HG03025 (cell line): ENCODE results near the gene RASSF3.
A peak's percentile ranks its signal among the peaks of the same experiment; 100 is the strongest.
"Not testable (repeated sequence)": the region's sequence is repeated elsewhere in the genome, so short reads cannot be mapped to it uniquely, and the experiment has no call there.

Experiments used
- ATAC-seq: cut with Tn5 transposase; IDR thresholded peaks from one replicate; pipeline ENCODE4 v1.9.1; 2021; ENCODE audit warnings: mild to moderate bottlenecking, moderate library complexity; ENCODE audit not compliant: unreplicated experiment, low FRiP score

The RASSF3 gene

DNA sequence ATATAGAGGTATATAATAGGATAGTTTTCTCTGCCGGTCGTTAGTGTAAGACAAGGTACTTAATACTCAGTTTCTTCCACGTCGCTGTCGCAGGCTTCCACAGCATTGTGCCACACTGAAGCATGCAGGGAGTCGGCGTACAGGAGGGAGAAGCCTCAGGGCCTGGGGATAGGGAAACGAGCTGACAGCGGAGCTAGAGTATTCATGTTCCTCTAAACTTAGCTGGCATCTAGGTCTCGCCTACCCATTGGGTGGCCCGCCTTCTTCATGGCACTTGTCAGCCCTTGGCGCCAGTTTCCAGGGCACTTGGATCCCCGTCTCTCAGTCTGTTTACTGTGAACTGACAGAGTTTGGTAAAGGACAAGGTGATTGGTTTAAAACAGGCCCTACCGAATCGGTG lies 75.3 kb downstream of the RASSF3 start:
- no peak for ATAC-seq

DNA sequence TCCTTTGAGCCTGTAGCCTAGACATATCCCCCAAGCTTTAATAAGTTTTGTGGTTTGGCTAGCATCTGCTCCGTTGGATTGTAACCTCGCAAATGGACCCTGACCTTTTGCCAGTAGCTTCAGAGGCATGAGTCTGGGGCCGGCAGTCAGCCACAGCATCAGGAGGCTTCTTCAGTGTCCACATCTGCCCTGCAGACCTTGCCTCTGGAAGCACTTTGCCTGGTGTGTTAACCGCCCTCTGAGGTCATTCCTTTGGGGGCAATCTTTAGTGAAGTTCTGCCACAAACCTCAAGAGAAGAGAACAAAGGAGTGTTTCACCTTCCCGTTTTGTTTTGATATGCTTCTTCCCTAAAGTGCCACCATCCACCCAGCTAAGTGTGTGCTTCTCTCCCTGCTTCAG lies 77.5 kb downstream of the RASSF3 start:
- no peak for ATAC-seq

DNA sequence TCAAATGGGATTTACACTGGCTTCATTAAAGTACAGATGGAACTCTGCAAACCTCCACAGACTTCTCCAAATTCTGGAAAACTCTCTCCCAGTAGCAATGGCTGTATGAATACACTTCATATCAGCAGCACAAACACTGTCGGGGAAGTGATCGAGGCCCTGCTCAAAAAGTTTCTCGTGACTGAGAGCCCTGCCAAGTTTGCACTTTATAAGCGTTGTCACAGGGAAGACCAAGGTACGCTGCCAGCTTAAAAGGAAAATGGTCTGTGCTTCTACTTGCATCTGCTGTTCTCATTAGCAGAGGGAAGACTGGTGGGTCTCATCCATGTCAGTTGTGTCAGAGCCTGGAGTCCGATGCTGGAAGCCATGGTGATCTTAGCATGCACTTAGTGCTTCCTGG lies 77.9 kb downstream of the RASSF3 start:
- ATAC-seq = no peak

DNA sequence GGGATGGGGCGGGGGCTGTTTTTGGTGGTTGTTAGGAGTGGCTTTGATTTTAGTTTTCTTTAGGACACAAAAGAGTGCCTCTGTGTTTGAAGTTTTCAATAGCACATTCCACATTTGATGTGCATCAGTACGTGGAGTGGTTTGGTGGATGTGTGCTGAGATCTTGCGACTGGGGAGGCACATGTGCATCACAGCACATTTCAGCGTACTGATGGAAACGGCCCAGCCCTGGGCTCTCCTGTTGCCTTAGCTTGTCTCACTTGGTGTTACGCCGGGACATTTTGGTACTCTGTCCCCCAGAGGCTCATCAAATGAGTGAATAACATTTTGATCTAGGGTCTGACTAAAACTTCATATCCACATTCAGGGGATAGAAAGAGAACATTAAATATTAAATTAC lies 78.4 kb downstream of the RASSF3 start:
- ATAC-seq = no peak

DNA sequence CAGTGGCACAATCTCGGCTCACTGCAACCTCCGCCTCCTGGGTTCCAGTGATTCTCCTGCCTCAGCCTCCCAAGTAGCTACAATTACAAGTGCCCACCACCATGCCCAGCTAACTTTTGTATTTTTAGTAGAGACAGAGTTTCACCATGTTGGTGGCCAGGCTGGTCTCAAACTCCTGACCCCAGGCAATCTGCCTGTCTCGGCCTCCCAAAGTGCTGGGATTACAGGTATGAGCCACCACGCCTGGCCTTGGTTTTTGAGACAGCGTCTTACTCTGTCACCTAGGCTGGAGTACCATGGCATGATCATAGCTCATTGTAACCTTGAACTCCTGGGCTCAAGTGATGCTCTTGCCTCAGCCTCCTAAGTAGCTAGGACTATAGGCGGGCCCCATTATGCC lies 79.9 kb downstream of the RASSF3 start:
- not testable (repeated sequence) for ATAC-seq

DNA sequence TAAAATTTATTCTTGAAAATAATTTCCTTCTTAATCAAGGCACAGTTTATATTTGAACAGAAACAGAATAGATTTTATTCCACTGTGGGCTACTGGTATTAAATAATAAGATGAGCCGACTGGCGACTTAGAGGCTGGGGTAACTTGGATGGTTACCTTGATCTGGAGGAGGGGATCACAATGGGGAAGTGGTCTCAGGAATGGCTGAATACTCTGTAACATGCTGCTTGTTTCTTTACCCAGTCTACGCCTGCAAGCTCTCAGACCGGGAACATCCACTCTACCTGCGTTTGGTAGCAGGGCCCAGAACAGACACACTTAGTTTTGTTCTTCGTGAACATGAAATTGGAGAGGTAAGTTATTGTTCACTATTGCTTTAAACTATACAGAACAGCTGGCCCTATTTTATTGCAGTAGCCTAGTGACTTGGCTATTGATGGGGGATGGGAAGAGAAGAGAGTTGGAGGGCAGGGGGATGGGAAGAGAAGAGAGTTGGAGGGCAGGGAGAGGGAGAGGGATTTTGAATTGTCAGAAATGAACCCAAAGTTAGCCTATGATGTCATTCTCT lies 81.0 kb downstream of the RASSF3 start:
- no peak for ATAC-seq

DNA sequence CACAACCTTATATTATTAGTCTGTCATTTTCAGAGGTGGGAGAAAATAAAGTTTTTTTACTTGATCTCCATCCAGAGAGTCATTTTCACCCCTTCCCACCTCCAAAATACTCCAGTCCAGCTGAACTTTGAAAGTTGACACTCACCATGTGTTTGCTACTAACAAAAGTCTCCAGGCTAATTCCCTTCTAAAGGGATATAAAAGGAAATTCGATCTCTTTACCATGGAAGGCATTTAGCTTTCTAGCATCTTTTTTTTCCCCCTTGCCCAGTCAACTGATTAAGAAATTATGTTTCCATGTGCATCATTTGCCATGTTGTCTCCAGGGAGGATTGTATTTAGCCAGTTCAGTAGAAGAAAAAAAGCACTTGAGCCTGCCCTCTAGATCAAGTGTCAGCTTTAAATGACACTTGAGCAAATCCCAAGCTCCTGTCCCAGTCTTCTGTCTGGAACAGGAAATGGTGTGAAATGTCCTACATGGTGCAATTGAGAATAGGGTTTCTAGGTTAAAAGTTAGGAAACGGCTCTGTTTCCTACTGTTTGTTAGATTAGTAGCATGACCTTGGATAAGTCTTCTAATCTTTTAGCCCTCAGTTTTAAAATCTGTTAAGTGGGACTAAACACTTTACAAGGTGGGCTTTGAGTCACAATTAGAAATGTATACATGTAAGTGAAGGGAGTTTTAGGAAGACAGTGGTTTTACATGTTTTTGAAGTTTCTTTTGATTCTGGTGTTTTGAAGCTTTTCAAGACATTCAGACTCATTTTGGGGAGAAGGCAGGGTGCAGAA lies 81.7 kb downstream of the RASSF3 start:
- ATAC-seq = no peak

DNA sequence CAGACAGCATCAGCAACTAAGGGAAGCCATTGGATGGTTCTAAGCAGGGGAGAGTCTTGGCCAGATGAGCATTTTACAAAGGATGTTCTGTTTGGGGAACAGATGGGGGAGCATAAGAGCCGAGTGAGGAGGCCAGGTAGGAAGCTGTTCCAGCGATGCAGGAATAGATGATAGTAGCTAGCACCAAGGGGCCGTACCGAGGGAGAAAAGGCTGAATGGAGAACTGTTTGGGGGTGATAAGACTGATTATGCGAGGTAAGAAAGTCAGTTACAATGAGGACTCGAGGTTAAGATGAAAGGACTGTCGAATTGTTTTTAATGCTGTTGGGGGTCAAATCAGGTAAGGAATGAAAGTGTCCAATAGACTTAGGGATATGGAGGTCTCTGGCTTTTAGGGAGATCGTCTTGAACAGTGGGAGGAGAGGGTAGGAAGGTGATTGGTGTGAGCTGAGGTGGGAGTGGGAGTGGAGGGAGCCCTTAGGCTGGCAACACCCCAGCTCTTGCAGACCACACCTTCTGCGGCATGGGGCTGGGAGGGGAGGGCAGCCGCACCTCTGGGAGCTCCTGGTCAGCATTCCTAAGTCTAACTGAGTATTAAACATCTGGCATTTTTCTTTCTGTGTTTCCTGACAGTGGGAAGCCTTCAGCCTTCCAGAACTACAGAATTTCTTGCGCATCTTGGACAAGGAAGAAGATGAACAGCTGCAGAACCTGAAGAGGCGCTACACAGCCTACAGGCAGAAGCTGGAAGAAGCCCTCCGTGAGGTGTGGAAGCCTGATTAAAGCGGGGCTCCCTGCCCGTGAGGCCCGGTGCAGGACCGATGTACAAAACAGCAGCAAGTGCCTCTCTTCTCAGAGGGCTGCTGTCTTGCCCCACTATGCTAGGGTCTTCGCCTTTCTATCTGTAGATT lies 84.1 kb downstream of the RASSF3 start:
- ATAC-seq = no peak

DNA sequence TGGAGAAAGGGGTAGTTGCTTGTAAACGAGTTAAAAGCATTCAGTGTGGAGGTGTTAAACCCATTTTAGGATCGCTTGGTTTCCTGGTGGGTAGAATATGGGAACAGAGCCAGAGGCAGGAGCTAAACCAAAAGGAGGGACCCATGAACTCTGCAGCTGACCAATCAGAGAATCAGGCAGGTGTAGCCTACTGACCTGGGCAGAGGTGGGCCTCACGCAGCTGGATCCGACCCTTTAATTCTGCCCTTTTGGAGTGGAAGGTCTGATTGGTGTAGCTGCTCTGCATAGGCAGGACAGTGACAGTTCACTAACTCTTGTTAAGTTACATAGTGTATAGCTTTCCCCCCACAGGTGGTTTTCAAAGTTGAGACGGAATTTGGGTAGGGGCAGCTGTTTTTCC lies 85.3 kb downstream of the RASSF3 start:
- no peak for ATAC-seq

DNA sequence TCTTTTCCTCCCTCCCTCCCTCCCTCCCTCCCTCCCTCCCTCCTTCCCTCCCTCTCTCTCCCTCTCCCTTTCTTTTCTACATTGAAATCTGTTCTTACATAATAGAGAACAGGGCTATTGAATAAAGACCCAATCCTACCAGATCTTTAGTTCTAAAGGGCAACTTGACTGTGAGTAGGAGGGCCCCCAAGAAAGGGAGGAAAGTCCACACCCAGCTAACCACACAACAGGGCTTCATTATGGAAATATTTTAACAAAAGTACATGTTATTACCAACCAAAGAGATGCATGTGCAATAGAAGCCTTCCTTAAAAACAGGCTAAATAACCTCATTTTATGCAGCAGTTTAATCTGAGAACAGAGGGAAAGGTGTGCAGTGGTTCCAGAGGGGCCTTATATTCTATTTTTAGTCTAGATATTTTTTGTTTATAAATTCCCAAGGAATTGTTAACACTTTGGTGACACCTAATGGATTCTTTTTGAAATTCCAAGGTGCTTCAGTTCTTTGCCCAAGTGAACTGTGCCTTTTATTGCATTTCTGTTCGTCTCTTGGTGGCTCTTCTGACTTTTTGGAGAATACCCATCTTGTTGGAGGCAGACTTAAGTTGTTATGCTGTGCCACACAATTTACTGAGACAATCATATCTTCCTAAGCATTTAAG lies 85.9 kb downstream of the RASSF3 start:
- no peak for ATAC-seq

DNA sequence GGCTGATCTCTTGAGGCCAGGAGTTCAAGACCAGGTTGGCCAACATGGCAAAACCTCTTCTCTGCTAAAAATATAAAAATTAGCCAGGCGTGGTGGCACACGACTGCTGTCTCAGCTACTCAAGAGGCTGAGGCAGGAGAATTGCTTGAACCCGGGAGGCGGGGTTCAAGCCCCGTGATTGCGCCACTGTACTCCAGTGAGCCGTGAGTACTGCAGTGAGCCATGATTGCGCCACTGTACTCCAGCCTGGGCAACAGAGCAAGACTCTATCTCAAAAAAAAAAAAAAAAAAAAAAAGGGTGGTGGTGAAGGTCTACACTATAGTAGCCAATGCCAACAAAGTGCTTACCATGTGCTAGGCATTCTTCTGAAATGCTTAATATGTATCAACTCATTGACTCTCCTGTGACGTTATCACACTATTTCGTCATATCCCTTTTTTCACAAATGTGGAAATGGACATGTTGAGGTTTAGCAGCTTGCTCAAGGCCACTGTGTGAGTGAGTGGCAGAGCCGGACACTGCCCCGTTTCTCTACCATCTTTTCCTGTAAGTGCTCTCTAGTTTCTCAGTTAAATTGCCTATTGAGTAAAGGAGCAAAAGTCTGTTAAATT lies 89.3 kb downstream of the RASSF3 start:
- ATAC-seq = no peak

DNA sequence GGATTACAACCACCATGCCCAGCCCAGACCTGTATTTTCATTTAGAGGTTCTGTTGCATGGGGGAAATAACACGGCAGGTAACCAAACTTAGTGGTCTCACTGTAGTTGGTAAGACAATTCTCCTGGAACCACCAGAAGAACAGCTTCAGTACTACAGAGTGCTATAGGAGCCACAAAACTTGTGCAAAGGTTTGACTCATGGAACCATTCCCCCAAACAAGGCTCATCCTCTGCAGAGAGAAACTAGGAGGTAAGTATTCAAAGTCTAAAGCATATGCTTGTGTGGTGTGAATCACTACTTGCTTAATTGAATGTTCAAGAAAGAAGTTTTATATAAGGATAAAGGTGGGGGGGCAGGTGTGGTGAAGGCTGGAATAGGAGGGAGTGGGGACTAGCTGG lies 90.2 kb downstream of the RASSF3 start:
- no peak for ATAC-seq

DNA sequence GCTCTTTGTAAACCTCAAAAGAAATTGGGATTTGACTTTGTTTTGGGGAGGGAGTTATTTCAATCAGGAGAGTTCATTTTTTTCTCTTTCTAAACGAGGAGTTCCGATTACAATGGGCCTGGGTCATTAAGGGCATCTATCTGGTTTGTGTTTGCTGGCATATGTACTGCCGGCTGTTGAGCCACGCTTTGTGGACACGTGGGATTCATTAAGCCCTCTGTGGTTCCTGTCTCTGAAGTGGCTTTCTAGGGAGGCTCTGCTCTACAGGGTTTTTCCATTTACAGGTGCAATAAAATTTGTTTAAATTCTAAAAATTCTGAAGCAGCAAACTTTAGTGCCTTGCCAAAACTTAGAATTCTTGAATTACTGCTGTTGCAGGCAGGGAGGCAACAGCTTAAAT lies 91.0 kb downstream of the RASSF3 start:
- ATAC-seq = no peak

DNA sequence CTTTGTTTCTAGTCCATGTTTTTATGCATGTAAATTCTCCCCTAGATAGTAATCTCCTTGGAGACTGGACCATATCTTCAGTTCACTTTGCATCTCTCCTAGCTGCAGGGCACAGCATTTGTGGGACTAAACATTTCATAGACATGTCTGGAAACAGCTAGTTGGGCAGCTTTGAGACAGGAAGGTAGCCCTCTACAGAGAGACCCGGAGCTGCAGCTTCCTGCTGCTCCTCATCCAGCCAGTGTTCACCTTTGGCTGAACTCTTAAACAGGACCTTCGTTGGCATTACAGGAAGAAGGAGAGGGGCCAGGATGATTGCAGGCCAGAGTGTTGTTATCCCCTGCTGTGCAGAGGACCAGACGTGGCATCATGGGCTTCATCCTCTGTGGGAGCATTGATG lies 96.0 kb downstream of the RASSF3 start:
- no peak for ATAC-seq

DNA sequence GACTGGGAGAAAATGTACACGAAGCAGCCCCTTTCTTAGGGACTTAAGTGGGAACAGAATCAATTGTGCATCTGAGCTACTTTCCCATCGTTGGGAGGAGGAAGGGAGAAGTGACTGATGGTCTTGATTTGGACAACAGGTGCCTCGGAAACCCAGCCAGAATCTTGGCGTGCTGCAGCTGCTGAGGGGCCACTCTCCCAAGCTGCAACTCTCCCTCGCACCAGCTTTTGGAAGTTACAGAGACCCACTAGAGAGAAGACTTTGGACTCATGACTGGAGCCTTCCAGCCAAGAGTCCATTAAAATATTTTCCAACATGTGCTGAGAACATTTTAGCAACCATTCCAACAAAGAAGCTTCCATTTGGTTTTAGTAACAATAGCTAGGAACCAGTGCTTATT lies 96.6 kb downstream of the RASSF3 start:
- ATAC-seq = no peak

DNA sequence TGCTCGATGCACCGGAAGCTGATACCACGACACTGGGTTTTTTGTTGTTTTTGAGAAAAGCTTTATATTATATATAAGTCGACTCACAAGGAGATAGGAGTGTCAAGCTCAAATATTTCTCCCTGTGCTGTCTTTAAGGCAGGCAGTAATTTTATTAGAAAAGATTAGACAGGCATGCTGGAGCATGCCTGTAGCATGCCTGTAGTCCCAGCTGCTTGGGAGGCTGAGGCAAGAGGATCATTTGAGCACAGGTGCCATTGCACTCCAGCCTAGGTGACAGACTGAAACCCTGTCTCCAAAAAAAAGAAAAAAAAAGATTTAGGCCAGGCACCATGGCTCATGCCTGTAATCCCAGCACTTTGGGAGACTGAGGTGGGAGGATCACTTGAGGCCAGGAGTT lies 97.1 kb downstream of the RASSF3 start:
- ATAC-seq = no peak

DNA sequence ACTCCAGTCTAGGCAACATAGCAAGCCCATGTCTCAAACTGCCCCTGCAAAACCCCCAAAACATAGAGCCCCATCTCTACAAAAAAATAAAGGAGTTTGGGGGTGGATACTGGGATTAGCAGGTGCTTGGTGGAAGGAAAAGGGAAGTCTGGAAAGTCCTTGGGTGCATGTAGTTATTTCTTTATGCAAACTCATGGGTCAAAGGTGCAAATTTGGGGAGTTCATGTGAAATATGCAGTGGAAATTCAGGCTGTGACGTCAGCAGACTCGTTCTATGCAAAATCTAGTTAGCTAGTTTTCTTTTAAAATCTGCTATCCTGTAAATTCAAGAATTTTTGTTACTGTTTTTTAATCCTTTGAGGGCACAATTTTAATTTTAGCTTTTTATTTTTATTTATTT lies 97.6 kb downstream of the RASSF3 start:
- no peak for ATAC-seq

DNA sequence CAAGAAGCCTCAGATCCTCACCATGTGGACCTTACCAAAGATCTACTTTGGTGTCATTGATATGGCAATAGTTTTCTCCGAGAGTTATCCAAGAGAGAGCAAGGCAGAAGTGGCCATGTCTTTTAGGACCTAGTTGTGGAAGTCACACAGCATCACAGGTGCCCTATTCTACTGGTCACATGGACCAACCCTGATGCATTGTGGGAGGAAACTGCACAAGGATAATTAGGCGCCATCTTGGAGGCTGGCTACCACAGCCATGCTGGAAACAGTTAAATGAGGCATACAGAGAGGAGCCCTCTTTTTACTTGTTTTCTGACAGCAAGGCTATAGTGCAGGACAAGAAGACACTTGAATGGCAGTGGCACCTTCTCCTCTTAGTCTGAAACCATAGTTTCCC lies 99.1 kb downstream of the RASSF3 start:
- ATAC-seq = no peak

DNA sequence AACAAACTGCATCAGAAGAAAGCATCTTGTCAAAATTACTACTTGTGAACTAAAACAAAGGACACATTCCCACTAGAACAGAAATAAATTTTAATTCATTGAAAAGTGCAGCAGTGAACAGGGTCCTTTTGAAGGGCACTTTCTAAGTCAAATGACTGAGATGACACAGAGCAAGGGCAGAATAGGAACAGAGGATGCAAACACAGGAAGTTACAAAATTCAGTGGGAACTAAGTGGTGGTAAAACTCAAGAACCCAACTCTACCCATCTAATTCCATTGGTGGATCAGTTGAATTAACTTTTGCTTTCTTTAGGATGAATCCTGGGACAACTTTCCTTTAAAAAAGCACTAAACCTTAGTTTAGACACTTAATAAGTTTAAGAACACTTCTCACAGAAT lies 103.1 kb downstream of the RASSF3 start:
- no peak for ATAC-seq

DNA sequence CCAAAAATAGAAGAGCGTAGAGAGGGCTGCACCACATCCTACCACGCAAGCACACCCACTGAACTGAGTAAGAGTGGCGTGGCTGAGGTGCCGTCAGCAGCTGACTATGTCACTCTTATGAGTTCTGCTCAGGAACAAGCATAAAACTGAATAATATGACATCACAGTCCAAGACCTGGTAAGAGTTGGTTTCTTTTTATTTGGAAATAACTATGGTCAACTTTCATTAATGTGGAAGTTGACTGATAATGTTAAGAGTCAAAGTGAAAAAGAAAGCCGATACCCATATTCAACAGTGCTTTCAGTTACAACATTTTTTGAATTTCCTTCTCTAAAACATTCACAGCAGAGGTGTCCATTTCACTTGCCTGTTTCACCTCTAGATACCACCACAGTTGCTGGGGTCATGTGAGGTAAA lies 104.3 kb downstream of the RASSF3 start:
- peak; percentile 69 for ATAC-seq

DNA sequence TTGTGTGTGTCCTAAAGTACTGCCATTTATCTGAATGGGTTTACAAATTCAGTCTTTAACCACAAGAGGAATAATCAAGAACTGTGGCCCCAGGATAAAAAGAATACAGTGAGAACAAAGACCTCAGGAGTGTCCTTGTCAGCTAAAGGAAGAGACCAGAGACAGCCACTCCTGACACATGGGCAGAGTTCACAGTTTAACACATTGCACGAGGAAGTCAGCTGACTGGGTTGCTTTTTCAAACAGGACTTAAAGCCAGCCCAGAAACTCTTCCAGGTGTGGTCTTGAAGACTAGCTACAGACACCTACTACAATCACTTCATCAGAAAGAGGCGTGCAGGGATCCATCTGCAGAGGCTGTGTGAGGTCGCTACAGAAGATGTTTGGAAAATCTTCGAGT lies 106.1 kb downstream of the RASSF3 start:
- ATAC-seq = no peak
